CD1c-positive myeloid dendritic cell (primary cell): Measurements from ENCODE around the gene LDHB.
"Not testable (repeated sequence)": the region's sequence is repeated elsewhere in the genome, so short reads cannot be mapped to it uniquely, and the experiment has no call there.

Experiments used
- DNase-seq: peaks from one replicate; pipeline ENCODE4 v3.0.0-alpha.2; 2016; ENCODE audit errors: extremely low spot score

LDHB gene

GRCh38 chr12:21657326-21658077, at the start of gene LDHB:
TSS of gene LDHB (minus strand) at chr12:21657842. CDS start at chr12:21654671, 3,171 bp downstream.
- peak; percentile 83 for DNase-seq

GRCh38 chr12:21704847-21705246, 47.2 kb upstream of the LDHB start:
- DNase-seq: no peak

GRCh38 chr12:21699851-21700250, 42.2 kb upstream of the LDHB start:
- DNase-seq: no peak

- peak; percentile 29 for DNase-seq
Measured at GRCh38 chr12:21697904-21698630, 40.4 kb upstream of the LDHB start.

GRCh38 chr12:21696625-21697024, 39.0 kb upstream of the LDHB start:
- no peak for DNase-seq

- DNase-seq: no peak
Measured at GRCh38 chr12:21695986-21696385, 38.3 kb upstream of the LDHB start.

- no peak for DNase-seq
Measured at GRCh38 chr12:21694660-21695059, 37.0 kb upstream of the LDHB start.

- DNase-seq: no peak
Measured at GRCh38 chr12:21691515-21691914, 33.9 kb upstream of the LDHB start.

GRCh38 chr12:21690704-21691368, 33.2 kb upstream of the LDHB start:
- no peak for DNase-seq

GRCh38 chr12:21683115-21683514, 25.5 kb upstream of the LDHB start:
- DNase-seq: no peak

GRCh38 chr12:21678959-21679358, 21.3 kb upstream of the LDHB start:
- no peak for DNase-seq

- DNase-seq: no peak
Measured at GRCh38 chr12:21677622-21678277, 20.1 kb upstream of the LDHB start.

- no peak for DNase-seq
Measured at GRCh38 chr12:21677204-21677603, 19.6 kb upstream of the LDHB start.

GRCh38 chr12:21676776-21677175, 19.1 kb upstream of the LDHB start:
- no peak for DNase-seq

- no peak for DNase-seq
Measured at GRCh38 chr12:21675641-21676040, 18.0 kb upstream of the LDHB start.

- no peak for DNase-seq
Measured at GRCh38 chr12:21675096-21675495, 17.5 kb upstream of the LDHB start.

- DNase-seq: not testable (repeated sequence)
Measured at GRCh38 chr12:21673830-21674552, 16.3 kb upstream of the LDHB start.

- DNase-seq: no peak
Measured at GRCh38 chr12:21672146-21672545, 14.5 kb upstream of the LDHB start.

GRCh38 chr12:21666722-21667121, 9.1 kb upstream of the LDHB start:
- DNase-seq: no peak

GRCh38 chr12:21665816-21666215, 8.2 kb upstream of the LDHB start:
- DNase-seq: no peak

GRCh38 chr12:21662122-21662792, 4.6 kb upstream of the LDHB start:
- no peak for DNase-seq
